ENCODE results near the gene DHDDS. TPM values are rescaled to one million over a fixed set of nuclear protein-coding genes. Genes with fewer than 3 reads are reported as not detected.
A peak's percentile ranks its signal among the peaks of the same experiment; 100 is the strongest.

Gene DHDDS
- total and polyA plus RNA-seq, 7 experiments from 2014 or later, result 20.7 to 58.9 (median 33.0) TPM

GRCh38 chr1:26411624-26412074 lies 20.5 kb upstream of the DHDDS start:
- Histone ChIP-seq H3K4me3 (ENCODE audit: low read length) (no peak overlapping the region), H3K27ac (ENCODE audit: low read depth, low read length) (no peak overlapping the region), H3K9me3 (ENCODE audit: control insufficient read depth in 2 of 3, low read length in 3 of 3) (no peaks in the 10 kb centered on the region), H3K4me1 (ENCODE audit: control insufficient read depth in 2 of 2, insufficient read depth in 2 of 2, low read length in 2 of 2) (peaks cover 10 to 18% of the 10 kb centered on the region in 2 donors), H3K36me3 (ENCODE audit: control insufficient read depth in 2 of 3, insufficient read depth in 3 of 3, low read length in 3 of 3) (no peaks in the 10 kb centered on the region), H3K27me3 (ENCODE audit: control insufficient read depth in 2 of 2, insufficient read depth in 2 of 2, low read length in 2 of 2) (peaks cover 10 to 13% of the 10 kb centered on the region in 2 donors)
- peaks cover 41 to 82% (median 49%) of the 10 kb centered on the region in 5 donors for H3K27me3 Mint-ChIP-seq
- H3K36me3 Mint-ChIP-seq, result no peaks in the 10 kb centered on the region
- POLR2A ChIA-PET, result no interaction called here
- no peak for ATAC-seq
- H3K9me3 Mint-ChIP-seq, result peaks cover 0 to 3% (median 0%) of the 10 kb centered on the region in 11 donors
- H3K27ac Mint-ChIP-seq, result no peak overlapping the region
- CTCF ChIA-PET, result interaction anchor here (0.6 to 1.0 kb wide), 2 partner anchors 178 to 241 kb away, joined by 3 read pairs; partner anchors contain the start of gene CEP85
- no peak for DNase-seq
- peak overlapping the region in 4 of 10 donors; percentile 2 to 42 (median 22) for H3K4me3 Mint-ChIP-seq
- intact Hi-C loops (cut with micrococcal nuclease), result loop anchor here in 1 of 2 donors (10.0 kb wide), 1 partner anchor 307 kb away; no protein-coding TSS in a partner anchor
- H3K4me1 Mint-ChIP-seq, result peaks cover 17 to 31% (median 21%) of the 10 kb centered on the region in 7 donors

- no peaks in the 10 kb centered on the region for H3K36me3 Mint-ChIP-seq
- H3K27me3 Mint-ChIP-seq, result peaks cover 41 to 85% (median 49%) of the 10 kb centered on the region in 5 donors
- peaks cover 0 to 3% (median 0%) of the 10 kb centered on the region in 11 donors for H3K9me3 Mint-ChIP-seq
- peak overlapping the region in 3 of 10 donors; percentile 3 to 34 (median 12) for H3K4me3 Mint-ChIP-seq
- peaks cover 17 to 31% (median 21%) of the 10 kb centered on the region in 7 donors for H3K4me1 Mint-ChIP-seq
- no peak overlapping the region for H3K27ac ChIP-seq (ENCODE audit: low read depth, low read length)
- H3K4me3 ChIP-seq (ENCODE audit: low read length), result no peak overlapping the region
- no peaks in the 10 kb centered on the region for H3K36me3 ChIP-seq (ENCODE audit: control insufficient read depth in 2 of 3, insufficient read depth in 3 of 3, low read length in 3 of 3)
- ATAC-seq (no peak), DNase-seq (no peak)
- H3K9me3 ChIP-seq (ENCODE audit: control insufficient read depth in 2 of 3, low read length in 3 of 3), result no peaks in the 10 kb centered on the region
- ChIA-PET POLR2A (interaction anchor here (0.5 kb wide), 1 partner anchor 10 kb away, joined by 3 read pairs; no protein-coding TSS in a partner anchor), CTCF (interaction anchor here (0.6 to 1.7 kb wide), 4 partner anchors 34 to 242 kb away, joined by 3 to 6 read pairs (median 3); partner anchors contain the start of gene CEP85)
- H3K27me3 ChIP-seq (ENCODE audit: control insufficient read depth in 2 of 2, insufficient read depth in 2 of 2, low read length in 2 of 2), result peaks cover 10 to 13% of the 10 kb centered on the region in 2 donors
- intact Hi-C loops (cut with micrococcal nuclease), result loop anchor here in 1 of 2 donors (10.0 kb wide), 1 partner anchor 308 kb away; no protein-coding TSS in a partner anchor
- H3K27ac Mint-ChIP-seq, result peak overlapping the region in 1 of 9 donors; percentile 33
- peaks cover 10 to 18% of the 10 kb centered on the region in 2 donors for H3K4me1 ChIP-seq (ENCODE audit: control insufficient read depth in 2 of 2, insufficient read depth in 2 of 2, low read length in 2 of 2)
Observed at GRCh38 chr1:26412180-26412840, 19.8 kb upstream of the DHDDS start.

GRCh38 chr1:26413031-26413430 lies 19.1 kb upstream of the DHDDS start:
- no peak for DNase-seq
- ATAC-seq, result no peak
- Mint-ChIP-seq H3K9me3 (peaks cover 0 to 3% (median 0%) of the 10 kb centered on the region in 11 donors), H3K4me3 (no peak overlapping the region), H3K27ac (no peak overlapping the region), H3K36me3 (no peaks in the 10 kb centered on the region), H3K27me3 (peaks cover 41 to 83% (median 49%) of the 10 kb centered on the region in 5 donors), H3K4me1 (peaks cover 17 to 31% (median 21%) of the 10 kb centered on the region in 7 donors)
- H3K36me3 ChIP-seq (ENCODE audit: control insufficient read depth in 2 of 3, insufficient read depth in 3 of 3, low read length in 3 of 3), result no peaks in the 10 kb centered on the region
- peaks cover 10 to 18% of the 10 kb centered on the region in 2 donors for H3K4me1 ChIP-seq (ENCODE audit: control insufficient read depth in 2 of 2, insufficient read depth in 2 of 2, low read length in 2 of 2)
- H3K4me3 ChIP-seq (ENCODE audit: low read length), result no peak overlapping the region
- H3K9me3 ChIP-seq (ENCODE audit: control insufficient read depth in 2 of 3, low read length in 3 of 3), result no peaks in the 10 kb centered on the region
- no peak overlapping the region for H3K27ac ChIP-seq (ENCODE audit: low read depth, low read length)
- peaks cover 10 to 13% of the 10 kb centered on the region in 2 donors for H3K27me3 ChIP-seq (ENCODE audit: control insufficient read depth in 2 of 2, insufficient read depth in 2 of 2, low read length in 2 of 2)
- intact Hi-C loops (cut with micrococcal nuclease), result loop anchor here in 1 of 2 donors (10.0 kb wide), 1 partner anchor 308 kb away; no protein-coding TSS in a partner anchor
- ChIA-PET CTCF (interaction anchor here (1.0 to 1.7 kb wide), 3 partner anchors 35 to 136 kb away, joined by 3 to 6 read pairs (median 3); no protein-coding TSS in a partner anchor), POLR2A (no interaction called here)

- Mint-ChIP-seq H3K27me3 (peaks cover 17 to 65% (median 19%) of the 10 kb centered on the region in 5 donors), H3K36me3 (no peaks in the 10 kb centered on the region), H3K4me3 (no peak overlapping the region), H3K9me3 (no peaks in the 10 kb centered on the region), H3K27ac (no peak overlapping the region), H3K4me1 (peaks cover 0 to 3% (median 0%) of the 10 kb centered on the region in 7 donors)
- DNase-seq, result peak; percentile 57 to 81 (median 76)
- no peak overlapping the region for H3K4me3 ChIP-seq (ENCODE audit: low read length)
- intact Hi-C loops (cut with micrococcal nuclease), result loop anchor here (1.0 to 10.0 kb wide), 12 partner anchors 15 to 380 kb away; partner anchors contain the start of genes CEP85 (in 1 of the 2), DHDDS (in 1 of the 2) and ZNF593 (in 1 of the 2)
- POLR2A ChIA-PET, result interaction anchor here (1.1 to 3.2 kb wide), 5 partner anchors 15 to 143 kb away, joined by 3 to 10 read pairs (median 6); partner anchors contain the start of gene DHDDS
- H3K4me1 ChIP-seq (ENCODE audit: control insufficient read depth in 2 of 2, insufficient read depth in 2 of 2, low read length in 2 of 2), result no peaks in the 10 kb centered on the region
- H3K27me3 ChIP-seq (ENCODE audit: control insufficient read depth in 2 of 2, insufficient read depth in 2 of 2, low read length in 2 of 2), result peaks cover 0 to 3% of the 10 kb centered on the region in 2 donors
- H3K27ac ChIP-seq (ENCODE audit: low read depth, low read length), result no peak overlapping the region
- no peaks in the 10 kb centered on the region for H3K9me3 ChIP-seq (ENCODE audit: control insufficient read depth in 2 of 3, low read length in 3 of 3)
- H3K36me3 ChIP-seq (ENCODE audit: control insufficient read depth in 2 of 3, insufficient read depth in 3 of 3, low read length in 3 of 3), result no peaks in the 10 kb centered on the region
- peak; percentile 99 for ATAC-seq
- CTCF ChIA-PET, result interaction anchor here (0.6 to 3.4 kb wide), 32 partner anchors 12 to 1987 kb away, joined by 3 to 26 read pairs (median 5); partner anchors contain the start of genes CD52, CEP85, DHDDS and ZNF593OS
Observed at GRCh38 chr1:26417111-26417759, 14.9 kb upstream of the DHDDS start.

- POLR2A ChIA-PET, result no interaction called here
Observed at GRCh38 chr1:26418865-26419349, 13.2 kb upstream of the DHDDS start.

GRCh38 chr1:26419494-26419893 lies 12.6 kb upstream of the DHDDS start:
- intact Hi-C loops (cut with micrococcal nuclease), result loop anchor here in 1 of 2 donors (5.0 to 10.0 kb wide), 2 partner anchors 315 to 382 kb away; no protein-coding TSS in a partner anchor
- peaks cover 0 to 50% (median 4%) of the 10 kb centered on the region in 5 donors for H3K27me3 Mint-ChIP-seq

More at GRCh38 chr1:26418865-26419349, 13.2 kb upstream of the DHDDS start:
- Histone ChIP-seq H3K9me3 (ENCODE audit: control insufficient read depth in 2 of 3, low read length in 3 of 3) (no peaks in the 10 kb centered on the region), H3K36me3 (ENCODE audit: control insufficient read depth in 2 of 3, insufficient read depth in 3 of 3, low read length in 3 of 3) (no peaks in the 10 kb centered on the region), H3K27me3 (ENCODE audit: control insufficient read depth in 2 of 2, insufficient read depth in 2 of 2, low read length in 2 of 2) (no peaks in the 10 kb centered on the region), H3K27ac (ENCODE audit: low read depth, low read length) (no peak overlapping the region), H3K4me1 (ENCODE audit: control insufficient read depth in 2 of 2, insufficient read depth in 2 of 2, low read length in 2 of 2) (no peaks in the 10 kb centered on the region), H3K4me3 (ENCODE audit: low read length) (no peak overlapping the region)
- Mint-ChIP-seq H3K27ac (no peak overlapping the region), H3K4me3 (no peak overlapping the region), H3K27me3 (peaks cover 2 to 56% (median 7%) of the 10 kb centered on the region in 5 donors), H3K4me1 (peaks cover 0 to 2% (median 0%) of the 10 kb centered on the region in 7 donors), H3K9me3 (no peaks in the 10 kb centered on the region), H3K36me3 (no peaks in the 10 kb centered on the region)
- no peak for ATAC-seq
- CTCF ChIA-PET, result interaction anchor here (2.3 kb wide), 1 partner anchor 17 kb away, joined by 11 read pairs; no protein-coding TSS in a partner anchor
- DNase-seq, result no peak
- intact Hi-C loops (cut with micrococcal nuclease), result loop anchor here in 1 of 2 donors (5.0 to 10.0 kb wide), 2 partner anchors 314 to 382 kb away; no protein-coding TSS in a partner anchor

More at GRCh38 chr1:26419494-26419893, 12.6 kb upstream of the DHDDS start:
- H3K36me3 ChIP-seq (ENCODE audit: control insufficient read depth in 2 of 3, insufficient read depth in 3 of 3, low read length in 3 of 3), result no peaks in the 10 kb centered on the region
- ChIA-PET POLR2A (no interaction called here), CTCF (interaction anchor here (0.6 kb wide), 2 partner anchors 42 to 48 kb away, joined by 3 read pairs; no protein-coding TSS in a partner anchor)
- H3K4me1 ChIP-seq (ENCODE audit: control insufficient read depth in 2 of 2, insufficient read depth in 2 of 2, low read length in 2 of 2), result no peaks in the 10 kb centered on the region
- ATAC-seq, result no peak
- no peaks in the 10 kb centered on the region for H3K36me3 Mint-ChIP-seq
- no peak overlapping the region for H3K27ac Mint-ChIP-seq
- H3K27me3 ChIP-seq (ENCODE audit: control insufficient read depth in 2 of 2, insufficient read depth in 2 of 2, low read length in 2 of 2), result no peaks in the 10 kb centered on the region
- H3K27ac ChIP-seq (ENCODE audit: low read depth, low read length), result no peak overlapping the region
- no peak overlapping the region for H3K4me3 ChIP-seq (ENCODE audit: low read length)
- no peak overlapping the region for H3K4me3 Mint-ChIP-seq
- no peaks in the 10 kb centered on the region for H3K9me3 ChIP-seq (ENCODE audit: control insufficient read depth in 2 of 3, low read length in 3 of 3)
- no peaks in the 10 kb centered on the region for H3K9me3 Mint-ChIP-seq
- no peak for DNase-seq
- peaks cover 0 to 2% (median 0%) of the 10 kb centered on the region in 7 donors for H3K4me1 Mint-ChIP-seq
